K562 (cell line): ENCODE data around the gene ZNF276.

Experiments used
- MAFF ChIP-seq: IDR thresholded peaks from 2 replicates; pipeline ENCODE4 v1.6.1; 2012; ENCODE audit warnings: low read length, improper control_type of control experiment
- SRF ChIP-seq, 2 experiments: fragments of 250-450, 450-650 bp in 1 of 2; sonication (Bioruptor Pico) in 1 of 2; sonication (generic) in 1 of 2; formaldehyde crosslinking; IDR thresholded peaks; 2 replicates each; pipeline versions ENCODE4 v1.5.0 to v1.5.1; 2020 to 2022; ENCODE audit warnings: mild to moderate bottlenecking in 1 of 2, missing genetic modification reagents in 1 of 2
- STAT5B ChIP-seq: fragments of 250-450 bp; sonication (Bioruptor Pico); IDR thresholded peaks from 2 replicates; pipeline ENCODE4 v1.8.0; 2021; ENCODE audit warnings: mild to moderate bottlenecking, inconsistent platforms
- THRA ChIP-seq: fragments of 450-650 bp; IDR thresholded peaks from 2 replicates; pipeline ENCODE4 v1.6.1; 2017; ENCODE audit warnings: mild to moderate bottlenecking, moderate library complexity
- ZHX1 ChIP-seq: fragments of 150-350 bp; conservative IDR thresholded peaks from 2 replicates; pipeline ENCODE4 v1.6.1; 2014; ENCODE audit warnings: low read length

GRCh38 chr16:89732142-89732917 lies 11.0 kb downstream of the ZNF276 start:
- no peak for TF ChIP-seq ZHX1
- no peak for TF ChIP-seq STAT5B (CRISPR knock-in tag)
- no peak for TF ChIP-seq THRA
- TF ChIP-seq MAFF = no peak
- TF ChIP-seq SRF (CRISPR knock-in tag; IDR thresholded peaks at IDR 0.05) = no peak
